GM12878 (cell line): ENCODE results near the gene TPSB2. TPM values are rescaled to one million over a fixed set of nuclear protein-coding genes. Genes with fewer than 3 reads are reported as not detected.
A peak's percentile ranks its signal among the peaks of the same experiment; 100 is the strongest.

Experiments used
- ATAC-seq: fragments of 200-7000 bp; cut with Tn5 transposase; 3 replicates; pipeline ENCODE4 v1.9.1; 2020; ENCODE audit warnings: mild to moderate bottlenecking, moderate library complexity
- BruUV-seq: library from RNA; stranded (reverse); fragments of 400-500 nt; replicated peaks from 2 replicates; lab custom pipeline; 2021; lab: Mats Ljungman, UMichigan
- CTCF ChIA-PET: fragments of 300-600 bp; sonication (Branson Sonifier 250); formaldehyde crosslinking; extraction: SDS; loops from one replicate; lab custom pipeline; 2021; ENCODE audit warnings: inconsistent platforms; lab: Yijun Ruan, JAX
- POLR2A ChIA-PET: fragments of 350-600 bp; formaldehyde crosslinking; extraction: SDS; loops from one replicate; lab custom pipeline; 2021; ENCODE audit warnings: inconsistent platforms; lab: Charles Lee
- RAD21 ChIA-PET: fragments of 300-600 bp; sonication (Branson Sonifier 250); formaldehyde crosslinking; loops from one replicate; lab custom pipeline; 2023; ENCODE audit warnings: antibody characterized with exemption; ENCODE audit not compliant: unreplicated experiment; lab: Charles Lee
- SMC1A ChIA-PET: fragments of 300-600 bp; sonication (Branson Sonifier 250); formaldehyde crosslinking; loops from one replicate; lab custom pipeline; 2023; ENCODE audit not compliant: unreplicated experiment, uncharacterized antibody; lab: Charles Lee
- DNase-seq: peaks from one replicate; pipeline ENCODE4 v3.0.0-alpha.2; 2011; ENCODE audit warnings: low read depth, low spot score
- FAIRE-seq: peaks from 3 replicates; lab custom pipeline; 2011; peaks lifted over from hg19 to GRCh38; lab: Jason Lieb, UNC
- H2AFZ ChIP-seq: 2 replicates; pipeline ENCODE4 v1.6.0; 2011; ENCODE audit warnings: low read depth, low read length, control low read depth; ENCODE audit not compliant: control insufficient read depth
- H3K27ac ChIP-seq: 2 replicates; pipeline ENCODE4 v1.5.1; 2011; ENCODE audit warnings: control low read depth; ENCODE audit not compliant: control insufficient read depth, insufficient read depth
- H3K27me3 ChIP-seq, 2 experiments: replicated peaks in 1 of 2; 2 replicates each; pipeline versions ENCODE4 v1.6.0 to v1.6.1; 2011; ENCODE audit warnings: low read length in 1 of 2; ENCODE audit not compliant: control insufficient read depth in 2 of 2, insufficient read depth in 2 of 2
- H3K36me3 ChIP-seq, 2 experiments: 2 replicates each; pipeline ENCODE4 v1.5.1; 2011; ENCODE audit warnings: low read length in 1 of 2; ENCODE audit not compliant: control insufficient read depth in 2 of 2, insufficient read depth in 2 of 2
- H3K4me1 ChIP-seq: 2 replicates; pipeline ENCODE4 v1.6.1; 2011; ENCODE audit warnings: mild to moderate bottlenecking, low read length, moderate library complexity, mixed read lengths; ENCODE audit not compliant: control insufficient read depth, insufficient read depth
- H3K4me2 ChIP-seq: 2 replicates; pipeline ENCODE4 v1.6.0; 2011; ENCODE audit warnings: control low read depth; ENCODE audit not compliant: control insufficient read depth, insufficient read depth
- H3K4me3 ChIP-seq: fragments of 200-600 bp; sonication (generic); 2 replicates; pipeline ENCODE4 v1.5.1; 2016
- H3K79me2 ChIP-seq: 2 replicates; pipeline ENCODE4 v1.6.0; 2011; ENCODE audit warnings: low read length; ENCODE audit not compliant: control insufficient read depth, insufficient read depth
- H3K9ac ChIP-seq: 2 replicates; pipeline ENCODE4 v1.8.0; 2011; ENCODE audit warnings: low read length, control low read depth, mixed read lengths; ENCODE audit not compliant: control insufficient read depth, insufficient read depth
- H3K9me3 ChIP-seq: replicated peaks from 3 replicates; pipeline ENCODE4 v1.5.1; 2011; ENCODE audit warnings: mild to moderate bottlenecking, low read length; ENCODE audit not compliant: control insufficient read depth, insufficient read depth
- H4K20me1 ChIP-seq: 2 replicates; pipeline ENCODE4 v1.6.0; 2011; ENCODE audit not compliant: control insufficient read depth, insufficient read depth
- ATF3 ChIP-seq: IDR thresholded peaks from 2 replicates; pipeline ENCODE4 v1.6.1; 2011; ENCODE audit warnings: low read depth, mild to moderate bottlenecking, low read length, moderate library complexity, borderline replicate concordance; ENCODE audit errors: extremely low read depth
- BHLHE40 ChIP-seq, 2 experiments: fragments of 450-650 bp in 1 of 2; IDR thresholded peaks; 2 replicates each; pipeline ENCODE4 v1.6.1; 2011 to 2017; ENCODE audit warnings: low read depth in 2 of 2, borderline replicate concordance in 1 of 2, improper control_type of control experiment in 1 of 2, low read length in 1 of 2, mild to moderate bottlenecking in 1 of 2
- CHD2 ChIP-seq: IDR thresholded peaks from 2 replicates; pipeline ENCODE4 v1.6.1; 2011; ENCODE audit warnings: low read depth, low read length, improper control_type of control experiment, borderline replicate concordance
- CTCF ChIP-seq, 3 experiments: IDR thresholded peaks in 2 of 3; conservative IDR thresholded peaks in 1 of 3; 2 replicates each; pipeline ENCODE4 v1.5.1; 2011; ENCODE audit warnings: low read depth in 3 of 3, low read length in 3 of 3, mild to moderate bottlenecking in 3 of 3, control low read depth in 2 of 3, moderate library complexity in 2 of 3, inconsistent platforms in 1 of 3, mixed read lengths in 1 of 3; ENCODE audit not compliant: control insufficient read depth in 2 of 3, insufficient read depth in 1 of 3; ENCODE audit errors: extremely low read depth in 1 of 3
- DPF2 ChIP-seq: fragments of 450-650 bp; IDR thresholded peaks from 2 replicates; pipeline ENCODE4 v1.6.1; 2017; ENCODE audit warnings: mild to moderate bottlenecking
- IKZF1 ChIP-seq: fragments of 450-650 bp; conservative IDR thresholded peaks from 2 replicates; pipeline ENCODE4 v1.6.1; 2017; ENCODE audit warnings: antibody characterized with exemption, mild to moderate bottlenecking
- KAT2A ChIP-seq: conservative IDR thresholded peaks from 2 replicates; pipeline ENCODE4 v1.6.1; 2011; ENCODE audit warnings: low read depth, low read length; ENCODE audit not compliant: control insufficient read depth
- MLLT1 ChIP-seq: fragments of 450-650 bp; IDR thresholded peaks from 2 replicates; pipeline ENCODE4 v1.6.1; 2016; ENCODE audit warnings: mild to moderate bottlenecking
- PBX3 ChIP-seq: IDR thresholded peaks from 2 replicates; pipeline ENCODE4 v1.6.1; 2011; ENCODE audit warnings: mild to moderate bottlenecking, low read depth, low read length, moderate library complexity; ENCODE audit not compliant: insufficient replicate concordance
- RAD21 ChIP-seq: IDR thresholded peaks from 2 replicates; pipeline ENCODE4 v1.6.1; 2011; ENCODE audit warnings: mild to moderate bottlenecking, low read depth, low read length, moderate library complexity; ENCODE audit not compliant: insufficient read depth
- RAD51 ChIP-seq: fragments of 450-650 bp; IDR thresholded peaks from 2 replicates; pipeline ENCODE4 v1.6.1; 2016; ENCODE audit warnings: moderate library complexity, mild to moderate bottlenecking, inconsistent platforms
- RB1 ChIP-seq: fragments of 450-650 bp; formaldehyde crosslinking; IDR thresholded peaks from 2 replicates; pipeline ENCODE4 v1.6.1; 2017; ENCODE audit warnings: mild to moderate bottlenecking, borderline replicate concordance
- RELA ChIP-seq: fragments of 450-650 bp; IDR thresholded peaks from 2 replicates; pipeline ENCODE4 v1.8.0; 2014; ENCODE audit warnings: borderline replicate concordance; ENCODE audit not compliant: partially characterized antibody
- RUNX3 ChIP-seq: IDR thresholded peaks from 2 replicates; pipeline ENCODE4 v1.6.1; 2012; ENCODE audit warnings: low read length, inconsistent platforms
- SPI1 ChIP-seq: IDR thresholded peaks from 2 replicates; pipeline ENCODE4 v1.6.1; 2011; ENCODE audit warnings: low read depth, mild to moderate bottlenecking, low read length, moderate library complexity, borderline replicate concordance; ENCODE audit not compliant: insufficient read depth
- SRF ChIP-seq, 2 experiments: IDR thresholded peaks; 2 replicates each; pipeline ENCODE4 v1.6.1; 2011; ENCODE audit warnings: low read depth in 2 of 2, low read length in 2 of 2, mild to moderate bottlenecking in 1 of 2, moderate library complexity in 1 of 2
- ZBED1 ChIP-seq: IDR thresholded peaks from 2 replicates; pipeline ENCODE4 v1.6.1; 2016; ENCODE audit warnings: borderline replicate concordance
- WGBS: methylation state at CpG from one replicate; pipeline ENCODE4 v1.1.6; 2016; ENCODE audit warnings: low lambda C conversion rate; ENCODE audit not compliant: insufficient replicate concordance, insufficient coverage; ENCODE audit errors: missing lambda C conversion rate; 5-methylcytosine and 5-hydroxymethylcytosine counted together
- in situ Hi-C: fragments of 300-500 bp; cut with MboI; formaldehyde crosslinking; loops from 9 replicates; pipeline ENCODE4 v1.14.3; 2018; ENCODE audit warnings: mixed read lengths
- intact Hi-C: fragments of 100-400 bp; cut with micrococcal nuclease; formaldehyde crosslinking; loops from one replicate; pipeline ENCODE4 v1.14.2; 2022; ENCODE audit not compliant: unreplicated experiment
- polyA plus RNA-seq, 11 experiments: library from polyadenylated mRNA; depleted of rRNA in 4 of 11; unstranded in 6 of 11; stranded (reverse) in 5 of 11; fragments of >200 nt; fragmentation: Nextera tagmentation in 4 of 11; fragmentation: Illumina TruSeq in 1 of 11; extraction: Ambion mirVana in 4 of 11; extraction: Trizol in 1 of 11; gene quantifications; 1 replicate in 1 of 11; 2 replicates in 10 of 11; pipeline versions ENCODE4 v1.2.1 to v1.2.3, GENCODE V29; 2011 to 2016; ENCODE audit warnings: inconsistent platforms in 2 of 11, missing spikeins in 2 of 11, low read depth in 1 of 11
- total RNA-seq, 4 experiments: library from RNA; depleted of rRNA in 3 of 4; stranded (reverse); fragments of >200 nt in 3 of 4; fragmentation: Illumina TruSeq in 1 of 4; extraction: Trizol in 1 of 4; gene quantifications; 2 replicates each; pipeline versions ENCODE4 v1.2.1 to v1.2.3, GENCODE V29; 2013 to 2021

TPSB2 gene
- total and polyA plus RNA-seq, 10 of the 15 experiments (the other 5 are each of a cell fraction or from before 2014, with no cell fraction given): not detected

- intact Hi-C loops: no loop called here
- ChIA-PET RAD21 (interaction anchor here (0.6 kb wide), 1 partner anchor 222 kb away, joined by 3 read pairs; no protein-coding TSS in a partner anchor), POLR2A (no interaction called here), SMC1A (no interaction called here), CTCF (no interaction called here)
- WGBS: 21% methylated on average over 43 of the region's 61 CpGs
- in situ Hi-C loops: no loop called here
- no peaks in the 10 kb centered on the region for H3K27me3 ChIP-seq
- H3K9me3 ChIP-seq: no peaks in the 10 kb centered on the region
- no peak overlapping the region for H3K27ac ChIP-seq
- no peaks in the 10 kb centered on the region for H3K79me2 ChIP-seq
- DNase-seq (no peak), ATAC-seq (no peak), FAIRE-seq (no peak)
- no peak overlapping the region for H2AFZ ChIP-seq
- BruUV-seq: no TSS peak
- H4K20me1 ChIP-seq: no peaks in the 10 kb centered on the region
- TF ChIP-seq IKZF1 (no peak), CTCF (IDR thresholded peaks at IDR 0.05 in 2 of 3, conservative IDR thresholded peaks at IDR 0.05 in 1 of 3; ENCODE audit: control insufficient read depth in 2 of 3, extremely low read depth in 1 of 3, insufficient read depth in 1 of 3, low read depth in 3 of 3, low read length in 3 of 3) (peak; percentile 26 to 54 (median 34); a peak in 5 of 6 replicates), MLLT1 (no peak), SRF (IDR thresholded peaks at IDR 0.05; ENCODE audit: low read depth in 2 of 2, low read length in 2 of 2) (no peak), CHD2 (no peak), DPF2 (no peak), SPI1 (no peak), PBX3 (no peak), RB1 (no peak), ATF3 (no peak), RAD21 (0 out of 2 replicates have a peak, but pooled peaks have one; percentile 13), RUNX3 (no peak), RAD51 (no peak), BHLHE40 (IDR thresholded peaks at IDR 0.05; ENCODE audit: borderline replicate concordance in 1 of 2, low read depth in 2 of 2, low read length in 1 of 2) (peak in 1 of 2 experiments; percentile 7; a peak in 1 of 4 replicates), KAT2A (no peak), ZBED1 (no peak), RELA (no peak)
- H3K4me1 ChIP-seq: no peaks in the 10 kb centered on the region
- H3K9ac ChIP-seq: no peak overlapping the region
- H3K4me3 ChIP-seq: no peak overlapping the region
- no peaks in the 10 kb centered on the region for H3K36me3 ChIP-seq
- H3K4me2 ChIP-seq: no peak overlapping the region
Measured at GRCh38 chr16:1194665-1195392, 35.2 kb downstream of the TPSB2 start.
